H7 (cell line): ENCODE data around the gene SCYGR1. TPM values are rescaled to one million over a fixed set of nuclear protein-coding genes. Genes with fewer than 3 reads are reported as not detected.
"Not testable (repeated sequence)": the region's sequence is repeated elsewhere in the genome, so short reads cannot be mapped to it uniquely, and the experiment has no call there.

ENCODE experiments used
- DNase-seq: peaks from one replicate; pipeline ENCODE4 v3.0.0; 2012
- H3K27me3 ChIP-seq: 2 replicates; pipeline ENCODE4 v1.6.0; 2011; ENCODE audit warnings: mild to moderate bottlenecking, low read length; ENCODE audit not compliant: control insufficient read depth, insufficient read depth
- H3K36me3 ChIP-seq: replicated peaks from 2 replicates; pipeline ENCODE4 v1.5.1; 2011; ENCODE audit warnings: low read length; ENCODE audit not compliant: control insufficient read depth, insufficient read depth
- H3K4me3 ChIP-seq: 2 replicates; pipeline ENCODE4 v1.5.1; 2011; ENCODE audit warnings: low read depth, mild to moderate bottlenecking, control low read depth, low read length, moderate library complexity; ENCODE audit not compliant: insufficient read depth
- total RNA-seq: library from RNA; depleted of rRNA; stranded (reverse); fragments of >200 nt; shearing (Covaris generic); gene quantifications from 2 replicates; pipeline ENCODE4 v1.2.3, GENCODE V29; 2014

SCYGR1 gene
- total RNA-seq, 1 experiment from 2014 or later, result not detected

GRCh38 chr2:227368574-227368973, 19.2 kb downstream of the SCYGR1 start:
- DNase-seq, result no peak
- Histone ChIP-seq H3K4me3 (no peak overlapping the region), H3K36me3 (no peaks in the 10 kb centered on the region), H3K27me3 (no peaks in the 10 kb centered on the region)

- Histone ChIP-seq H3K4me3 (no peak overlapping the region), H3K36me3 (no peaks in the 10 kb centered on the region), H3K27me3 (no peaks in the 10 kb centered on the region)
- DNase-seq, result no peak
Measured at GRCh38 chr2:227367427-227367795, 20.3 kb downstream of the SCYGR1 start.

DNA sequence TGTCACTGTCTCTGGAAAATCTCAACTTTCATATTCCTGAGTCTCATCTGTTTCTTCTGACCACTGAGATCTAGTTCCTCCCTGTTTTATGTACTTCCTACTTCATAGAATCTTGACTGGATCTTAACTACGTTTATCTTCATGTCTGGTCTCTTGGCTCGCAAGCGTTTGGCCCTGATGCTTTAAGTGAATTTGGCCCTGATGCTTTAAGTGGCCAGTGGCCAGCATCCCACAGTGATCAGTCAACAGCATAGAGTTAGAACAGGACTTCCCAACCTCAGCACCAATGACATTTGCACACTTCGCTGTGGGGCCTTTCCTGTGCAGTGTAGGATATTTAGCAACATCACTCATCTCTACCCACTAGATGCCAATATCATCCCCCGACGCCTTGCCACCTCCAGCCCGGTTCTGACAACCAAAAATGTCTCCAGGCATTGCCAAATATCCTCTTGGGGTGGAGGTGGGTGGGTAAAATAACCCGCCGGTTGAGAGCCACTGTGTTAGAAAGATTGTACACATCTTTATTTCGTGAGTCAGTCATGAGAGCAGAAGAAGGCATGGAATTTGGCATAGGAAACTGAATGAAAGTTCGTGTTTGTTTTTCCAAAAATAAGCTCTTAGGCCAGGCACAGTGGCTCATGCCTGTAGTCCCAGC, 20.9 kb downstream of the SCYGR1 start:
- Histone ChIP-seq H3K36me3 (no peaks in the 10 kb centered on the region), H3K4me3 (no peak overlapping the region), H3K27me3 (no peaks in the 10 kb centered on the region)
- no peak for DNase-seq

DNA sequence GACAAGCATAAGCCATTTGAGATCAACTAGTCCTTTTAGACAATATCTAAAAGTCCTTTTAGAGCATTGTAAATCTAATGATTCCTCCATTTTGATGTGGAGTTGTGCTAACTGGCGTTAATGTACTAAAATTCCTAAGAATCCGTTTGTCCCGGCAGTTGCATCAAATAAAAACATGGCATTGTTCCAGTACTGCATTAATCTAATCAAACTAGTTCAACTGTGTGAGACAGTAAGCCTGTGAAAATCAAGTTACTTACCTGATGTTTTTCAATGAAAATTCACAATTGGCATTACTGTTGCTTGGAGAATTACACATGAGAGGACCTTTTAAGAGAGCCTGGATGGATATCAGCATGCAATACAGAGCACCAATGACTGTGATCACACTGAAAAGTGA, 21.9 kb downstream of the SCYGR1 start:
- Histone ChIP-seq H3K4me3 (no peak overlapping the region), H3K27me3 (no peaks in the 10 kb centered on the region), H3K36me3 (no peaks in the 10 kb centered on the region; the same call in 1 of the 2 replicates)
- DNase-seq, result no peak

DNA sequence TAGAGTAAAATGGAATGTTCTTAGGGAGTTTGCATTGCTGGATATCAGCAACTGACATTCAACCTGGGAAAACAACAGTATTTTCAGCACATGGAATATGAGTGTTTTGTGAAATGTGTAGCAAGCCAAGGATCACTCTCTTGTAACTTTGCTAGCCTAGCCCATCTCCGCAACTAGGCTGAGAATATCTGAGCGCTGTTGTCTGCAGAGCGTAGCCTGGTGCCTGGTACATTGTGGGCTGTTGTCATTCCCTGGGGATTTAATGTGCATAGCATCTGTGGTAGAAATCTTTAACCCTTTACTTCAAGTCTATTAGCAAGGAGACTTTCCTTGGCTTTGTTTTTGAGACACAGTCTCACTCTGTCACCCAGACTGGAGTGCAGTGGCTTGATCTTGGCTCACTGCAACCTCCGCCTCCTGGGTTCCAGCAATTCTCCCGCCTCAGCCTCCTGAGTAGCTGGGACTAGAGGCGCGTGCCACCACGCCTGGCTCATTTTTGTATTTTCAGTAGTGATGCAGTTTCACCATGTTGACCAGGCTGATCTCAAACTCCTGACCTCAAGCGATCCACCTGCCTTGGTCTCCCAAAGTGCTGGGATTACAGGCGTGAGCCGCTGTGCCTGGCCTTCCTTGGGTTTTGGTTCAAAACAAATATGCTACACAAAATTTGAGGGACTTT, 23.0 kb downstream of the SCYGR1 start:
- not testable (repeated sequence) for DNase-seq, H3K27me3 ChIP-seq, H3K36me3 ChIP-seq, H3K4me3 ChIP-seq

DNA sequence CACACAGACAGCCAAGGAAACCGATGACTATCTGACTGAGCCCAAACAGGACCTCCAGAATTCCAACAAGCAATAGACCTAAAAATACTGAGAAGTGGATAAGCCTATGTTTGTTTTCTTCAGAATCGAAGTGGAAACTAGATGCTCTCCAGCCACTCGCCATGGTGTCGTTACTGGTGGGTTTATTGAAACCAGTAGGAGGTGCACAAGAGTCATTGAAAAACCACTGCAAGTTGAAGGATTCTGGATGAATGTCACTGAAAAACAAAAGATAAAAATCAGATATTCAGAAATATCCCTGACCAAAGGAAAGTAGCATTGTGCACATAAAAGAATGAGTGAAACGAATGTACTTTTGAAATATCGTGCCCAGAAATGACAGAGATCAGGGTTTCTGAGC, 24.0 kb downstream of the SCYGR1 start:
- Histone ChIP-seq H3K4me3 (no peak overlapping the region), H3K36me3 (no peaks in the 10 kb centered on the region; the same call in 1 of the 2 replicates), H3K27me3 (no peaks in the 10 kb centered on the region)
- no peak for DNase-seq

GRCh38 chr2:227360351-227360750, 27.4 kb downstream of the SCYGR1 start:
- Histone ChIP-seq H3K27me3 (no peaks in the 10 kb centered on the region), H3K4me3 (no peak overlapping the region), H3K36me3 (peaks cover 3% of the 10 kb centered on the region)
- no peak for DNase-seq

DNA sequence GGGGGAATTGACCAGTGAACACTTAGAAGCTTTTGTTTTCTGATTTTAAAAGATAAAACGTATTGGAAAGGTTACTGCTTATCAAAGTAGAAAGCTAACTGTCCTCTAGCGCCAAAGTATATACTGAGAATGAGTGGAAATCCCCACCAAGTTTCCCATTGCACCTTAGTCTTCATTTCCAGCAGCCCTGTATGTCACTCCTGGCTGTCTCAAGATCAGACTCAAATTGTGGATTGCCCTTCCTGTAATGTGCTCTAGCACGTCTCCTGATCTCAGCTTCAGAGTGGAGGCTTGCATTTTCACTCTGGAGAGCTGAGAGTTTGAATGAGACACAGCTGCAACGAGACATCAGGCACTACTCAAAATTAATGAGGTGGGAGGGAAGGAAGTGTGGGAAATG, 36.1 kb downstream of the SCYGR1 start:
- DNase-seq, result no peak
- Histone ChIP-seq H3K36me3 (peaks cover 1% of the 10 kb centered on the region; the same call in 1 of the 2 replicates), H3K4me3 (no peak overlapping the region)

DNA sequence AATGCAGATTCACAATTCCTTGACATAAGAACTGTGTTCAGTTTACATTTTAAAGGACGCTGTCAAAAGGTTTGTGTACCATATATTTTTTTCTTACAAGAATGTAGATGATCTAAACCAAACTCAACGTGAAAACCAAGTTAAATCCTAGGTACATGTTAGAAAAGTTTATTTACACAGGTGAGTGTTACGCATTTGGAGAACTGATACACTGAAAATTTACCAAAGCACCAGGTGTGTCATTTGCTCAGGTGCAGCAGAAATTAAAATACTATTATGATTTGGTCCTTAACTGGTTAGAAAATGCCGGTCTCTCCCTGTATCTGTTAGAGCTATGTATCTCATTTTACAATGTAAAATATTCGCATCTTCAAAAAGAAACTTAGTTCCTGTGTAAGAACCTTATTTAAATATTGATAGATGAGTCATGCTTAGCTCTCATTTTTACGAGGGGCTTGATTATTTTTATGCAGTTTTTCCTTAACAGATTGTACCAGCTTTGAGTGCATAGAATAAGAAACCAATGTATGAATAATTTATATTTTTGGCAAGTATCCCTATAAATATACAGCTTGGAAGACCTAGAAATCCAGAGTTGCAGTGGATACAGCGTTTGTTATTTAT, 37.6 kb downstream of the SCYGR1 start:
- no peak for DNase-seq
- Histone ChIP-seq H3K27me3 (no peaks in the 10 kb centered on the region), H3K36me3 (no peaks in the 10 kb centered on the region), H3K4me3 (no peak overlapping the region)

More for the DNA sequence above, 36.1 kb downstream of the SCYGR1 start:
- H3K27me3 ChIP-seq, result no peaks in the 10 kb centered on the region

DNA sequence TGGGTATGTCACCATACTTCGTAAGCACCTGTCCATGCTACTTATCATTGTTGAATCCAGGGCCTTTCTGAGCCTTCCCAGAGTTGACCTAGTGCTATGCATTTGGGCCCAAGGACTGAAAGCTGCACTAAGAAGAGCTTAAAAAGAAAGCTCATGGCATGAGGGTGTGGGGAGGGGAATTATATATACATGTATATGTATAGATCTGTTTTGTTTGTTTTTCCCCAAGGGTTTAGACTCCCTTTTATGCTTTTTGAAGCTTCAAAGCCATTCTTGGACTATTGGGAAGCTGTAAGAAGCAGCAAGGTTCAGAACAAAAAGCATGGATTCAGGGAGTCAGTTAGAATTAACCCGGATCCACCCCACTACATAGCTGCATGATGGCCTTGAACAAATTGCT, 39.4 kb downstream of the SCYGR1 start:
- Histone ChIP-seq H3K27me3 (no peaks in the 10 kb centered on the region), H3K4me3 (no peak overlapping the region), H3K36me3 (no peaks in the 10 kb centered on the region)
- no peak for DNase-seq

GRCh38 chr2:227347117-227347516, 40.6 kb downstream of the SCYGR1 start:
- H3K27me3 ChIP-seq, result no peaks in the 10 kb centered on the region
- no peak for DNase-seq
- no peak overlapping the region for H3K4me3 ChIP-seq
- H3K36me3 ChIP-seq, result no peaks in the 10 kb centered on the region

GRCh38 chr2:227344231-227344630, 43.5 kb downstream of the SCYGR1 start:
- Histone ChIP-seq H3K4me3 (no peak overlapping the region), H3K36me3 (peaks cover 3% of the 10 kb centered on the region), H3K27me3 (no peaks in the 10 kb centered on the region)
- DNase-seq, result no peak

DNA sequence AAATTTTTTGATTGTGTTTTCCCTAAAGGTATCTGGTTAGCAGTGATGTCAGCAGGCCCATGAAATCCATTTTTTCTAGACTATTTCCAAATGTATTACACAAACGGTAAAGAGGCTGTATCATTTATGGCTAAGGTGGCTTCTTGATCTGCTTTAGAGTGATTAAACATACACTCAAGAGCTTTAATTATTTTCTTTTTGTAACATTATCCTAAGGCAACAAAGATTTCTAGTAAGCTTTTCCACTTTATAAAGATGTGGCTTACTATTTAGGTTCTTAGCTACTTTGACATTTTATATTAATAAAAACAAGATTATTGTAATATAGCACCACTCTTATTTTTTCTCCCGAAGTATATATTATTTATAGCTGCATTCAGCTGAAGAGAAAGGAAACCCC, 46.2 kb downstream of the SCYGR1 start:
- H3K4me3 ChIP-seq, result no peak overlapping the region
- H3K27me3 ChIP-seq, result no peaks in the 10 kb centered on the region
- no peak for DNase-seq
- H3K36me3 ChIP-seq, result peaks cover 4% of the 10 kb centered on the region

GRCh38 chr2:227340106-227340505, 47.6 kb downstream of the SCYGR1 start:
- H3K4me3 ChIP-seq, result no peak overlapping the region
- DNase-seq, result no peak
- H3K36me3 ChIP-seq, result peaks cover 4% of the 10 kb centered on the region
- no peaks in the 10 kb centered on the region for H3K27me3 ChIP-seq

DNA sequence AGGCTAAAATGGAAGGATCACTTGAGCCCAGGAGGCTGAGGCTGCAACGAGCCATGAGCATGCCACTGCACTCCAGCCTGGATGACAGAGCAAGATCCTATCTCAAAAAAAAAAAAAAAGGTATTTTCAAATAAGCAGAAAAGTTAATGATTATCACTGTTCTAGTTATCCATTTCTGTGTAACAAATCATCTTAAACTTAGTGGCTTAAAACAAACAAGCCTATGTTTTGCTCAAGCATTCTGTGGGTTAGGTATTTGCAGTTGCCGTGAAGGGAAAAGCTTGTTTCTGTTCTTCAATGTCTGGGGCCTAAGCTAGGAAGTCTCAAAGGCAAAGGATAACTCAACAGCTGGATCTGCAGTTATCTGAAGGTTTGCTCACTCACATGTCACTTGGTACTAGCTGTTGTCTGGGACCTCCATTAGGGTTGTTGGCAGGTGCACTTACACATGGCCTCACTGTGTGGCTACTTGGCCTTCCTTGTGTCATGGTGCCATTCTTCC, 48.6 kb downstream of the SCYGR1 start:
- no peaks in the 10 kb centered on the region for H3K27me3 ChIP-seq
- H3K36me3 ChIP-seq, result peaks cover 5% of the 10 kb centered on the region
- no peak overlapping the region for H3K4me3 ChIP-seq
- DNase-seq, result no peak
